Central memory CD4-positive, alpha-beta T cell (primary cell): ENCODE data around the gene MRPL57.
A peak's percentile ranks its signal among the peaks of the same experiment; 100 is the strongest.
"Not testable (repeated sequence)": the region's sequence is repeated elsewhere in the genome, so short reads cannot be mapped to it uniquely, and the experiment has no call there.

ENCODE experiments used
- DNase-seq: peaks from one replicate; pipeline ENCODE4 v3.0.0; 2022
- total RNA-seq, 3 experiments: gene quantifications; one replicate each; lab custom pipeline; 2026; lab: John Stamatoyannopoulos, UW

MRPL57 gene
- 18.9 to 60.1 (median 38.3) reads per million in 3 experiments for total RNA-seq

DNA sequence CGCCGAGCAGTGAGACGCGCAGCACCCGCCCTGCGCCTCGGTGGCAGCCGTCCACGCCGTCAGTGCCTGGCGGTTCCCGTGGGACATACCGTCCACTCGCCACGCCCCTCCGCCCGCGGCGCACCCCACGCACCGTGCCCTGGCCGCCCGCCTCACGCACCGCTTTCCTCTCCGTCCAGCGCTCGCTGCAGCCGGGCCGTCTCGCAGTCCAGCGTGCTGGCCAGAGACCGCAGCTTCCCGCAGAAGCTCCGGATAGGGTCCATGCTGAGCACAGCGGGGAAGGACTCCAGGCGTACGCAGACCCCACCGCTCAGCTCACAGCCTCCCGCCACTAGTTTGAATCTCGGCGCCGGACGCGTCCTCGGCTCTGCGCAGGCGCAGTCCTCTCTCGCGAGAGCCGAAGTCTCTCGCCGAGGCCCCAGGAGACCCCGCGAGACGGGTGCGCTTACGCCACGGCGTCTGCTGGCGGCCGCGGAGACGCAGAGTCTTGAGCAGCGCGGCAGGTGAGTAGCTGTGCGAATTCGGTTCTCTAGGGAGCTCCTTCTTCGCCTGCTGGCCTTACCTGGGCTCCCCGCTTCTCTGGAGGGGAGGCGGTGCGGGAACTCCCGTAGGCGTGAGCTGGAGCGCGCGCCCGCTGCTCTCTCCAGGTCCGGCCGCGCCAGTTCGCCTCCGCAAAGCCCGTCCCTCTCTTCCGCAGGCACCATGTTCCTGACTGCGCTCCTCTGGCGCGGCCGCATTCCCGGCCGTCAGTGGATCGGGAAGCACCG lies at the start of gene MRPL57, which contains the start of gene SKA3:
TSS of gene MRPL57 (plus strand) at position 444 of the 767 bp plus-strand sequence. CDS start at position 703, 259 bp downstream.
TSS of gene SKA3 (minus strand) at position 338 of the 767 bp plus-strand sequence. CDS start at position 263, 75 bp downstream.
- DNase-seq = peak; percentile 94

DNA sequence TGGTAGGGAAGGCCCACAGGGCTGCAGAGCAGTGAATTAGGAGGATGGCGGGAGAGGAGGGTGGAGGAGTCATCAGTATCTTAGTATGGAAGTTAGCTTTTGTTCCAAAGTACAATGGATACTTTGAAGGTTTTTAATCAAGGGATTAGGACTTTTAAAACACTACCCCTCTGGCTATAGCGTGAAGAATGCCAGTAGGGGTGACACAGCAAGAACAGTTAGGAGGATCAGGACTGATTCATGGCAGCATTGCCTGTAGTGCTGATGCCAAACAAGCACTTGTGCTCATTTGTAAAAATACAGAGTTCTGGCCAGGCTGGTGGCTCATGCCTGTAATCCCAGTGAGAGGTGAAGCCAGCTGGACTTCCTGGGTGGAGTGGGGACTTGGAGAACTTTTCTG lies 46.3 kb upstream of the MRPL57 start:
- no peak for DNase-seq

DNA sequence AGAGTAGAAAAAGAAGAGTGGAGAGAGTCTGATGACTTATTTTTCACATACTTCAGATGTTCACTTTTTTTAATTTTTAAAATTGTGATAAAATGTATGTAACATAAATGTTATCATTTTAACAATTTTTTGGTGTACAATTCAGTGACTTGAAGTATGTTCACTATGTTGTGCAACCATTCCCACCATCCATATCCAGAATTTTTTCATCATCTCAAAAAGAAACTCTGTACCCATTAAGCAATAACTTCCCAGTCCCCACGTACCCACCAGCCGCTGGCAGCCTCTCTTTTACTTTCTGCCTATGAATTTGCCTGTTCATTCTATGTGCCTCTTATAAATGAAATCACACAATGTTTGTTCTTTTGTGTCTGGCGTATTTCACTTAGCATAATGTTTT lies 43.4 kb upstream of the MRPL57 start:
- DNase-seq = no peak

DNA sequence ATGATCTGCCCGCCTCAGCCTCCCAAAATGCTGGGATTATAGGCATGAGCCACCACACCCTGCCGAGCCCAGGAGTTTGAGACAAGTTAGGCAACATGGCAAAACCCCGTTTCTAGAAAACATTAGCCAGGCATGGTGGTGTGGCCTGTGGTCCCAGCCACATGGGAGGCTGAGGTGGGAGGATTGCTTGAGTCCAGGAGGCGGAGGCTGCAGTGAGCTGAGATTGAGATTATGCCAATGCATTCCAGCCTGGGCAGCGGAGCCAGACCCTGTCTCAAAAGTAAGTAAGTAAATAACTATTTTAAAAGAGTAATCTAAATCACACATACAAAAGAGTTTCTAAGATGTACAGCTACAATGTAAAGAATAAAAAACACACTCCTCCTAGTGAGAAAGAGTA lies 42.0 kb upstream of the MRPL57 start:
- no peak for DNase-seq

DNA sequence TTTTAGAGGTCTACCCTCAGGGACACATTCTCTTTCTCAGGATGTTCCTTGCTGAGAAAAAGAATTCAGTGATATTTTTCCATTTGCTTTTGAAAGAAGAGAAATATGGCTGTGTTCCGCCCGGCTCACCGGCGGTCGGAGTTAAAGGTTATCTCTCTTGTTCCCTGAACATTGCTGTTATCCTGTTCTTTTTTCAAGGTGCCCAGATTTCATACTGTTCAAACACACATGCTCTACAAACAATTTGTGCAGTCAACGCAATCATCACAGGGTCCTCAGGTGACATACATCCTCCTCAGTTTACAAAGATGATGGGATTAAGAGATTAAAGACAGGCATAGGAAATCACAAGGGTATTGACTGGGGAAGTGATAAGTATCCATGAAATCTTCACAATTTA lies 40.6 kb upstream of the MRPL57 start:
- DNase-seq = not testable (repeated sequence)

DNA sequence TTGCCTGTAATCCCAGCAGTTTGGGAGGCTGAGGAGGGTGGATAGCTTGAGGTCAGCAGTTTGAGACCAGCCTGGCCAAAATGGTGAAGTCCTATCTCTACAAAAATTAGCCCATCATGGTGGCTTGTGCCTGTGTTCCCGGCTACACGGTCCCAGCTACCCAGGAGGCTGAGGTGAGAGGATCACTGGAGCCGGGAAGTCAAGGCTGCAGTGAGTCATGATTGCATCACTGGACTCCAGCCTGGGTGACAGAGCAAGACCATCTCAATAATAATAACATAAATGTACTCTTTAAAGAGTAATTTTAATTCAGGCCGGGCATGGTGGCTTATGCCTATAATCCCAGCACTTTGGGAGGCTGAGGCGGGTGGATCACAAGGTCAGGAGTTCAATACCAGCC lies 38.8 kb upstream of the MRPL57 start:
- DNase-seq = no peak

DNA sequence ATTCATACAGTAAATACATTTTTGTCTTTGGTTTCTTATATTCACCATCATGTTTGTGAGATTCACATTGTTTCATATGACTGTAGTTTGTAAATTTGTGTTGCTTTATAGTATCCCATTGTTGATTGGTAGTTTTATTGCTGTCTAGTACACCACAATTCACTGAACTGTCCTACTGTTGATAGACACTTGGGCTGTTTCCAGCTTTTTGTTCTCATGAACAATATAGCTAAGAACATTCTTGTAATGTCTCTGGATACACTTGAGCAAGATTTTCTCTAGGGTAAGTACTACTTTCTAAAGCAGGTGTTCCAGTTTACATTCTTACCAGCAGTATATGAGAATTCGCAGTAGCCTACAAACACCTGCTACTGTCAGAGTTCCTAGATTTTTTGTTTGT lies 37.9 kb upstream of the MRPL57 start:
- DNase-seq = no peak

DNA sequence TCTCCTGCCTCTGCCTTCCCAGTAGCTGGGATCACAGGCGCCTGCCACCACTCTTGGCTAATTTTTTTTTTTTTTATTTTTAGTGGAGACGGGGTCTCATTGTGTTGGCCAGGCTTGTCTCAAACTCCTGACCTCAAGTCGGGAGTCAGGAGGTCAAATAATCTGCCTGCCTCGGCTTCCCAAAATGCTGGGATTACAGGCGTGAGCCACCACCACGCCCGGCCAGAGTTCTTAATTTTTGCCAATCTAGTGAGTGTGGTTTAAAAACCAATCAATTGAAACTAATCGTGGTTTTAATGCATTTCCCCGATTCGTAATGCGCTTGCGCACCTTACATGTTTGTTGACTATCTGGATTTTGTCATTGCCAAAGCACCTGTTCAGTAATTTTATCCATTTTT lies 37.1 kb upstream of the MRPL57 start:
- DNase-seq = no peak

DNA sequence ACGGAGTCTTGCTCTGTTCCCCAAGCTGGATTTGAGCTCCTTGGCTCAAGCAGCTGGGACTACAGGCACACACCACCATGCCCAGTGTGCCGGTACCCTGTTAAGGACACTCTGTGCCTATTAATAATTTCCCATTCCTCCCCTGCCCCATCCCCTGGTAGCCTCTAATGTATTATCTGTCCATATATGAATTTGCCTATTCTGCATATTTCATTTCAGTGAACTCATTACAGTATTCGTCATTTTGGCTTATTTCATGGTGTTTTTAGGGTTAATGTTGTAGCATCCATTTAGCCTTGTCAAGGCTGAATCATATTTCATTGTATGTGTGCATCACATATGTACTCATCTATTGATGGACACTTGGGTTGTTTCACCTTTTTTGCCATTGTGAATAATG lies 33.7 kb upstream of the MRPL57 start:
- no peak for DNase-seq

DNA sequence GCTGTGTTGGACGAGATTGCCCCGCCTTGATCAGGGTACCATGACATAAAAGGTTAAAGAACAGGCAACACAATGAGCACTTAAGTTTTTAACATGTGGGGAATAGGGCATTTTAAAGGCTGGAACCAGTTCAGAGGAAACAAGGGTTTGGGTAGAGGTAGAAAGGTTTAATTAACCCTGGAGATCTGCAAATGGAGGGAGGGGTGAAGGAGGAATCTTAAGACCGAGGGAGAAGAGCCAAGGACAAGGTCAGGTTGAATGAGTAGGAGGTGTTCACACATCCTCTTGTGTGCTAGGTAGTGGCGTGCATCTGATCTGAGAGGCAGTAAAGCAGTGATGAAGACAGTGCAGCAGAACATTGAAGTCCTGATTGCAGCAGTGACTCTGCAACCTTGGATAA lies 28.6 kb upstream of the MRPL57 start:
- DNase-seq = no peak

DNA sequence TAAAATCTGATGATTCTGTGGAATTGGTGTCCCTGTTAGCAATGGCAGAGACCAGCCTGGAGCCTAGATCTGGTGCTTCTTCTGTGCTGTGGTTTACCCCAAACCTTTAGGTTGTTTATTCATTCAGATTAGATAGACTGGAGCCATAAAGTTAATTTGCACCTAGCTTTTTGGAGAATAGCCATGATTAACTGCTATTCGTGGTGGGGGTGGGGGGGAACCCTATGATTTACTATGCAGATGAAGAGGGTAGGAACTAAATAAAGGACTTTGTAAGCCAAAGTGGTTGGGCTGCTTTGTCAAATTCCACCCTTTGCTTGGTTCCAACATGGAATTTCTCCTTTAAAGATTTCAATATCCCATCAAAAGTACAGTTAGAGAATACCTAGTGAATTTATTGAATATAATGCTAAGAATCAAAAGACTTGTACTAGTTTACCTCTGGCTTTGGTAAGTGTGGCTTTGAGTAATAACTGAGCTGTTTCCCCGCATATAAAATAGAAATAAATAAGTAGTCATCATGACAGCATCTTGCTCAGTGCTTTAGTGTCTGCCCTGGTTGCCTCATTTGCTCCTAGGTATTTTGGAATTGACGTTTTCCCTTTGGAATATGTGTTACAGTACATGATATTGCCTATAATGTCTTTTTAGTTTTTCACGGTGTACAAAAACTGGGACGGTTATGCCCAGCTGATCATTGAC lies 27.8 kb upstream of the MRPL57 start:
- no peak for DNase-seq

DNA sequence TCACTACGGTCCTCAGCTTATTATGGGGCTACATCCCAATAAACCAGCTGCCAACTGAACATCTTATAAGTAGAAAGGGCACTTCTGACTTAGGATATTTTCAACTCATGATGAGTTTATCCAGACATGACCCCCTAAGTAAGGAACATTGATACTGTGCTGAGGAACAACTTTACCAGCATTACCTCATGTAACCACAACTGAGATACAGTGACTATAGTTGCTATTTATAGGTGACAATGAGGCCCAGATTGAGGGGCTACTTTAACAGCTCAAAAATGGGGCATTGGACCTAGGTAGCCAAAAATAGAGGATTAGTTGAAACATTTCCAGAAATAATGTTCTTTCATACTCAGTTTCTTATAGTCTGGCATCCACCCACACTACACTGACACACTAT lies 26.9 kb upstream of the MRPL57 start:
- no peak for DNase-seq

DNA sequence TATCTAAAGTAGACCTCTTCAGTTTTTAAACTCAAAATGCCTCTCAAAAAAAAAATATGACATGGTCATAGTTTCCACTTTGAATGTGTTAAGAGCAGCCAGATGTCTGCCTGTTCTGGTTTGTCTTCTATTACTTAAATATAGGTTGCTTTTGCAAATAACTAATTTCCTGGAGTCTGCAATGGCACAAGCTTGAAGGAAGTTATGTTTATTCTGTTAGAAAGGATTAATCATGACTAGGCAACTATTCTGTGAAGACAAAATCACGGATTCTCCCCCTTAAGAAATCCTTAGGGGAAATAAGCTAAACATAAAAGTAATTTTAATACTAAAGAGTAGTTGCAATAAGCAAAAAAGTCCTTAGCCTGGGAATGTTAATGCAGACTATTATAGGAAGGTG lies 26.4 kb upstream of the MRPL57 start:
- no peak for DNase-seq

DNA sequence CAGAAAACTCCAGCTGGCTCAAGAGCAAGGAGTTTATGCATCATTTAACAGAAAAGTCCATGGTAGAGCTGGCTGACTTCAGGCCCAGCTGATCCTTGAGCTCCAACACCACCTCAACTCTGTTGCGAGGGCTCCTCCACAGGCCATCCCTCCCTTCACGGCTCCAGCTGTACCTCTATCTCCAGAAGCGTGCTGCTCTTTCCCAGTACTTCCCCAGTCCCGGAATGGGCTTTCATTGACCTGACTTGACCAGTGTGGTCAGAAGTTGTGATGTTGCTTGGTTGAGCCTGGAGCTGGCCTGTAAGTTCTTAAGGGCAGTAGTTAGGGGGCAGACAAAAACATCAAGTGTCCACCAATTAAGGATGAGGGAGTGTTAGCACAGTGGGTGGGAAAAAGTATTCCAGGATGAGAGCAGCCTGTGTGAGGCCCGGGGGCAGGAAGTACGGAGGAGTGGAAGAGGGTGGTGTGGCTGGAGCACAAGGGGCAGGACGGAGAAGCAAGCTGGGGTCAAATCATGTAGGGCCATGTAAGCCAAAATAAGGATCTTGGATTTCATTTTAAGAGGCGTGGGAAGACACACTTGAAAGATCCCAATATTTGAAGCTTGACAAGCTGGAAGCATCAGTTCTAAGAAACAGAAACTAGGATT lies 24.1 kb upstream of the MRPL57 start:
- no peak for DNase-seq

DNA sequence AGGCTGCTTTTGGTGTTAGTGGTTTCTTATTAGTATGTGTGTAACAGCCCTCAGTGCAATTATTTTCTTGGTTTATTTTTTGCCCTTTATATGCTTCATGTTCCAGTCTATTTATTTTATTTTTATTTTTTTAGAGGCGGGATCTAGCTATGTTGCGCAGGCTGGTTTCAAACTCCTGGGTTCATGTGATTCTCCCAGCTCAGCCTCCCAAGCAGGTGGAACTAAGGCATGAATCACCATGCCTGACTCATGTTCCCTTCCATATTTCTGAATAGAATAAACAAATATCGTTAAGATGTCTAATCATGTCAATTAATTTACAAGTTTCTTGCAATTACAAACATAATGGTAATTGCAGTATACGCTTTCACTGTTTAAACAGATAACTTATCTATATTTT lies 11.8 kb upstream of the MRPL57 start:
- DNase-seq = no peak

DNA sequence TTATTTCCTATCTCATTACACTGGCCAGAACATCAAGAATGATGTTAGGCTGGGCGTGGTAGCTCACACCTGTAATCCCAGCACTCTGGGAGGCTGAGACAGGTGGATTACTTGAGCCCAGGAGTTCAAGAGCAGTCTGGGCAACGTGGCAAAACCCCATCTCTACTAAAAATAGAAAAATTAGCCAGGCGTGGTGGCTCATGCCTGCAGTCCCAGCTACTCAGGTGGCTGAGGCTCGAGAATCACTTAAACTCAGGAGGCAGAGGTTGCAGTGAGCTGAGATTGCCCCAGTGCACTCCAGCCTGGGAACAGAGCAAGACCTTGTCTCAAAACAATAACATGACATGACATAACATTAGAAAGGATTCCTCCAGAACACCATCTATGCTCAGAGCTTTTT lies 10.9 kb upstream of the MRPL57 start:
- not testable (repeated sequence) for DNase-seq

DNA sequence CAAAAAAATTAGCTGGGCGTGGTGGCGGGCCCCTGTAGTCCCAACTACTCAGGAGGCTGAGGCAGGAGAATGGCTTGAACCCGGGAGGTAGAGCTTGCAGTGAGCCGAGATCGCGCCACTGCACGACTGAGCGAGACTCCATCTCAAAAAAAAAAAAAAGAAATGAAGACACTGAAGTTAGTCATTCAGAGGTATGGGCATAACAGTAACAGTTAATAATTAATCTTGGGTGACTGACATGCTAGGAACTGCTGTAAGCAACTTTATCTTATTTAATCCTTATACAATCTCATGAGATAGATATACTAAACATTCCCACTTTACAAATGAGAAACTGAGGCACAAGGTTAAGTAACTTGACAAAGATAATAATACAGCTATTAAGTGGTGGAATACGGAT lies 5.0 kb upstream of the MRPL57 start:
- DNase-seq = no peak

DNA sequence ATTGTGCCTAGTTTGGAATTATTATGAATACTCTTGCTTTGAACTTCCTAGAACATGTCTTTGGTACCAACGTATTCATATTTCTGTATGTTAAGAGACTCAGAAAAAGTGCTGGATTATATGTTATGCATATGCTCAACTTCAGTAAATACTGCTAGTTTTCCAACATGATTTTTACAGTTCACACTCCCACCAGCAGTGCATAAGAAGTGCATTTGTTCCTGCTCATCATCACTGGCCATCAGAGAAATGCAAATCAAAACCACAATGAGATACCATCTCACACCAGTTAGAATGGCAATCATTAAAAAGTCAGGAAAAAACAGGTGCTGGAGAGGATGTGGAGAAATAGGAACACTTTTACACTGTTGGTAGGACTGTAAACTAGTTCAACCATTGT lies 2.7 kb upstream of the MRPL57 start:
- DNase-seq = not testable (repeated sequence)

DNA sequence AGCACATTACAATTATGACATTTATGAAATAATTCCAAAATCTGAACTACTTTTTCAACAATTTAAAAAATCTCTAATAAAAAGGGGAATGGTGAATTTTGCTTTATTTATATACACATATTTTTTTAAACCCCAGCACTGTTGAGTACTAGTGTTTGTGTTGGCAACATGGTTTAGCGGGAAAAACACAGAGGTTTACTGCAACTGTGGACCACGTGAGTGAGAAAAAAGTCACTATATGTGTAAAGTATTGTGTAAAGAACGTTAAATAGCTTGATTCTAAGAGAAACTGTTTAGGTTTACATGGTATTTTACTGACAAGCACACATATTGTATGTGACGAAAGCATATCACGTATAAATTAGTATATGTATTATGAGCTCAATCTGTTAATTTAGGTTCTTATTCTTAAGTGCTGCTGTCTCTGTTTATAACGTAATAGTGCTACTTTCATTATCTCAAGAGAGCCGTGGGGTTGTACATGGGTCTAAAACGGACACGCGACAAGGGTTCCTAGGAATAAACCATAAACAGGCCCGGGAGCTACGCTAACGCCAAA lies 723 bp upstream of the MRPL57 start:
- no peak for DNase-seq

DNA sequence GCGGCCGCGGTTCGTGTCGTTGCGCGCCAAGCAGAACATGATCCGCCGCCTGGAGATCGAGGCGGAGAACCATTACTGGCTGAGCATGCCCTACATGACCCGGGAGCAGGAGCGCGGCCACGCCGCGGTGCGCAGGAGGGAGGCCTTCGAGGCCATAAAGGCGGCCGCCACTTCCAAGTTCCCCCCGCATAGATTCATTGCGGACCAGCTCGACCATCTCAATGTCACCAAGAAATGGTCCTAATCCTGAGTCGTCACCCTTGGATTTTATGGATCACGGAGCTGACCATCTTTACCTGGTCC lies 475 bp downstream of the MRPL57 start:
- DNase-seq = no peak

DNA sequence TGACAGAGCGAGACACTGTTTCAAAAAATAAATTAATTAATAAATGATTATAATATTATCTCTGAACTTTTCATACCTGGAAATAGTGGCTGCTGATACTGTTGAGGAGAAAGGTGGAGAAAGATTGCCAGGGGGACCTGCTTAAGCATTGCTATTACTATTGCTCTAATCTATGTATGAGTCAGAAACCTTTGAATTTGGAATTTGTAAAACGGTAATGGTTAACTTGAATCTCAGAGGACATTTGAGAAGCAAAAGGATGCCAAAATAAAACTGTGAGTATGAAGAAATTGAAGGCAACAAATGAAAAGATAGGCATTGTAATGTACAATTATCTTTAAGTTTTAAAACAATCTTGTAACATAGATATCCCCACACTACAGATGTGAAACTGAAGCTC lies 5.2 kb downstream of the MRPL57 start:
- DNase-seq = no peak

DNA sequence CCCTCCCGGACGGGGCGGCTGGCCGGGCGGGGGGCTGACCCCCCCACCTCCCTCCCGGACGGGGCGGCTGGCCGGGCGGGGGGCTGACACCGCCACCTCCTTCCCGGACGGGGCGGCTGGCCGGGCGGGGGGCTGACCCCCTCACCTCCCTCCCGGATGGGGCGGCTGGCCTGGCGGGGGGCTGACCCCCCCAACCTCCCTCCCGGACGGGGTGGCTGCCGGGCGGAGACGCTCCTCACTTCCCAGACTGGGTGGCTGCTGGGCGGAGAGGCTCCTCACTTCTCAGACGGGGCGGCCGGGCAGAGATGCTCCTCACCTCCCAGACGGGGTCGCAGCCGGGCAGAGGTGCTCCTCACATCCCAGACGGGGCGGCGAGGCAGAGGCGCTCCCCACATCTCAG lies 10.0 kb downstream of the MRPL57 start:
- DNase-seq = not testable (repeated sequence)

DNA sequence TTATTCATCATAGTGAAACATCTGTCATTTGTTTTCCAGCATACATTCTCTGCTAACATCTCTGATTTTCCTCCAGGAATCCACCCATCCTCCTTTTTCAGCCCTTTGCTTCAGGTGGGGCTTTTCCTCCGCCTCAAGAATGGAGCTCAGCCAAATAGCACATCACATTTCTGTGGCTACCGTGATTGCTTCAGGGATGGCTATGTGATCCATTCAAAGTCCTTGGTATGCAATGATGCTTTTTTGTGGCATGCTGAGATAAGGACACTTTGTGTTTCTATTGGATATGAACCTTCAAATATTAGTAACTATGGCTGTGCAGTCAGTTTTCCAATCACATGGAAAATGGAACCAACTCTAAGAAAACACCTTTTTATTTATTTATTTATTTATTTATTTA lies 18.3 kb downstream of the MRPL57 start:
- not testable (repeated sequence) for DNase-seq
